Measurements from ENCODE around the gene EIF4B.

EIF4B gene

GRCh38 chr12:53047221-53048032 is 41.2 kb downstream of the EIF4B start:
- peak in 1 of 2 experiments; percentile 72 for DNase-seq

DNA sequence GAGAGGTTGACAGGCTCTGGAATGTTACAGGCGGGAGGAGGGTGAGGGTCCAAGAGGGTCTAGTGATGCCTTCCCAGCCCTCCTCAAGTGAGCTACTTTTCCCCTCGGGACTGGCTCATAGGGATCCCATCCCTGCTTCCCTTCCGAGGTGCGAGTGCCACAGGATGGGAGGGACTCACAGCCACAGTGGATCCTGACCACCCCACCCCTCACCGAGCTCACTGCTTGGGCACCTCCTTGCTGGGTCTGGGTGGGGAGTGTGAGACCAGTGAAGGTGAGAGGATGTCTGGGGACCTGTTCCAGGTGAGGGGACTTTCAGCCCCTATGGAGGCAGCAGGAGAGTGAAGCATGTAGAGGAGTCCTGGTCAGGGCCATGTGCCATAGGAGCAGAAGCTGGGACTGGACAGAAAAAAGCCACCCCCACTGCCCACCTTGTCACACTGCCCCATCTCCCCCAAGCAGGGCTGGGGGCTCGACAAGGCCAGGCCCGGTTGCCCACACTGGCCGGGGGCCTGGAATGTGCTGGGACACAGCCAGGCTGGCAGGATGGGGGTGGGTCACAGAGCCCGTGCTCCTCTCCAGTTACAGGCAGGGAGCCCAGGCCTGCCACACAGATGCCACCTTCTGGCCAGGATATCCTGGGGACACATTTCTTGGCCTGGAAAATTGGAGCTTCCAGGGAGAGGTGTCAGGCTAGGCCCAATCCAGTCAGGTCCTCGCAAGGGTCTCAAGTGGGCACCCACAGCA is 42.0 kb downstream of the EIF4B start:
- DNase-seq, result no peak

DNA sequence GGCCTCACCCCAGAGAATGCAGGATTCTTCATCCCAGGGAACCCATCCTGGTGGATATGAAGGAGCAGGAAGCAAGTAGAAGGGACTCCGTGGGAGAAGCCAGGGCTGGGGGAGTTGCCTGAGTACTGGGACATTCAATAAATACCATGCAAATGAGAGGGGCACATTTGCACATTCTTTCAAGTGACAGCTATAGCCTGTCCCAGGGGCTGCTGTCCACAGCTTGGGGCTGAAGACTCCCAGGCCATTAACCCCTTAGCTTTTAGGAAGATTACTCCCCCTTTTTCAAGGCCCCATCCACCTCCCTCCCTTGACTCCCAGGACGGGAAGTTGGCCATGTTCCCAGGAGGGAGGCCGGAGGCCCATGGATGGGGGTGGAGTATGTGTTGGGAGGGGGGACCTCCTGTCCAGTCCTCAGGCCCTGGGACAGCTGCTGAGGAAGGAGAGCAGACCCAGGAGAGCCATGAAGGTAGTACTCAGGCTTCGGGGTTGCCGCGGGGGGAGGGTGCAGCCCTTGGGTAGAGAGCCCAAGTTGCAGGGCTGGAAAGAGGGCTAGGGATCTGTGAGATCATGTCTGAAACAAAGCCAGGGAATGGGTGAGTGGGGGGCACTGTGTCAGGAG is 42.6 kb downstream of the EIF4B start:
- no peak for DNase-seq

- DNase-seq, result no peak
Observed at GRCh38 chr12:53049571-53050318, 43.5 kb downstream of the EIF4B start, which contains the start of gene TNS2. Gene TNS2 (plus strand): TSS chr12:53050065. CDS start chr12:53050186, 121 bp downstream.

GRCh38 chr12:53050426-53051057 is 44.3 kb downstream of the EIF4B start:
- no peak for DNase-seq

- no peak for DNase-seq
Observed at GRCh38 chr12:53051058-53051880, 45.0 kb downstream of the EIF4B start.

DNA sequence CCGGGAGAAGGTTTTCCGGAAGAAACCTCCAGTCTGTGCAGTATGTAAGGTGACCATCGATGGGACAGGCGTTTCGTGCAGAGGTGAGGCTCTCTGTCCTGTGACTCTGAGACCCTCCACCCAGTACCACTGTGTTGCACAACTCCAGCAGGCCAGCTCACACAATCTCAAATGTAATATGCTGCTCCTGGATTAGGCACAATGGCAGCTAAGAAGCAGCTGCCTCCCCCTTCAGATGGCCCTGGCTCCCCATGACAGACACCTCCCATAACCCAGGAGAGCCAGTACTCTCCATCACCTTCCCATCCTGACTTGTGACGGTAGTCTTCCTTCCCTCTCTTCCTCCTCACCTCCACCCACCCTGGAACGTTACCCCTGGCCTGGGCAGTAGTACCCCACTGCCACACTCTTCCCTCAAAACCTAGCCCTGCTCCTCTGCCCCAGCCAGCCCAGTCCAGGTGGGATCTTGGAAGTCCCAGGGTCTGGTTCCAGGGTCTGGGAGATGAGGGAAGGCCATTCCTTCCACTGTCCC is 45.7 kb downstream of the EIF4B start:
- no peak for DNase-seq

GRCh38 chr12:53052419-53053217 is 46.4 kb downstream of the EIF4B start:
- no peak for DNase-seq

- peak; percentile 66 to 75 for DNase-seq
Observed at GRCh38 chr12:53053218-53054111, 47.2 kb downstream of the EIF4B start.

DNA sequence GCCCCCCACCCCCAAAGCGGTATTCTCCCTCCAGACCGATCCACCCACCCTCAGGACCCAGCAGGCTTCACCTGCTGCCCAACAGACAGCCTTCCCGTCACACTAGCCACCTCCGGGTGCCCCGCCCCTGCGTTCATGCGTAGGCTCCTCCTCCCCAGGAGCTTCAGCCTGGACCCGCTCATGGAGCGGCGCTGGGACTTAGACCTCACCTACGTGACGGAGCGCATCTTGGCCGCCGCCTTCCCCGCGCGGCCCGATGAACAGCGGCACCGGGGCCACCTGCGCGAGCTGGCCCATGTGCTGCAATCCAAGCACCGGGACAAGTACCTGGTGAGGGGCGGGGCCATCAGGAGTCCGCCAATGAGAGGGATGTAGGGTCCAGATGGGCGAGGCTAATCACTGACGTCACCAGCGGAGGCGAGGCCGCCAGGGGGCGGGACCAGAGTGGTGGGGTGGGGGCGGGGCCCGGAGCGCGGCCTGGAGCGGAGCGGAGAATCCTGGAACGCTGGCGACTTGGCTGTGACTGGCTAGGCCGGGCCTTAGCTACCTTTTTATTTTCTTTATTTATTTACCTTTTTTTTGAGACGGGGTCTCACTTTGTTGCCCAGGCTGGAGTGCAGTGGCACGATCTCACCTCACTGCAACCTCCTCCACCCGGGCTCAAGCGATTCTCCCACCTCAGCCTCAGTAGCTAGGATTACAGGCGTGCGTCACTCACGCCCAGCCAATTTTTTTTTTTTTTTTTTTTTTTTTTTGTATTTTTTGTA is 48.0 kb downstream of the EIF4B start:
- peak; percentile 88 to 99 for DNase-seq

DNA sequence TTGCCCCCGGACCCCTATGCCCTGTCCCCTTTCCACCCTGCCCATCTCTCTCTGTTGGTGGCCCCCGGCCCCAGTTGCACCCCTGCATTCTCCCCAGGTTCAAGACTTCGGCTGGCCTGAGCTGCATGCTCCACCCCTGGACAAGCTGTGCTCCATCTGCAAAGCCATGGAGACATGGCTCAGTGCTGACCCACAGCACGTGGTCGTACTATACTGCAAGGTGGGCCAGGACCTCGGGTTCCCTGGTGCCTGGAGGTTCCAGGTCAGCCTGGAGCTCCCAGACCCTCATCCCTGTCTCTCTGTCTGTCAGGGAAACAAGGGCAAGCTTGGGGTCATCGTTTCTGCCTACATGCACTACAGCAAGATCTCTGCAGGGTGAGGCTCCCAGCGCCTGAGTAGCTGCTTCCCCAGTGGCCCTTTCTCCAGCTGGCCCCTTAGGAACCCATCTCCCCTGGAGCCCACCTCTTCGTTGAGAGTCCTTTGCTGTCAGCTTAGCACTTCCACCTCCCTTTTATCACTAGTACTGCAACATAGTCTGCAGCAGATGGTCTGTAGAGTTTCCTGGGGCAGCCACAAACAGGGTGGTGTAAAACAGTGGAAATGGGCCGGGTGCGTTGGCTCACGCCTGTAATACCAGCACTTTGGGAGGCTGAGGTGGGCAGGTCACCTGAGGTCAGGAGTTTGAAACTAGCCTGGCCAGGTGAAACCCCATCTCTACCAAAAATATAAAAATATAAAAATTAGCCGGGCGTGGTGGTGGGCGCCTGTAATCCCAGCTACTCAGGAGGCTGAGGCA is 49.4 kb downstream of the EIF4B start:
- DNase-seq, result no peak

DNA sequence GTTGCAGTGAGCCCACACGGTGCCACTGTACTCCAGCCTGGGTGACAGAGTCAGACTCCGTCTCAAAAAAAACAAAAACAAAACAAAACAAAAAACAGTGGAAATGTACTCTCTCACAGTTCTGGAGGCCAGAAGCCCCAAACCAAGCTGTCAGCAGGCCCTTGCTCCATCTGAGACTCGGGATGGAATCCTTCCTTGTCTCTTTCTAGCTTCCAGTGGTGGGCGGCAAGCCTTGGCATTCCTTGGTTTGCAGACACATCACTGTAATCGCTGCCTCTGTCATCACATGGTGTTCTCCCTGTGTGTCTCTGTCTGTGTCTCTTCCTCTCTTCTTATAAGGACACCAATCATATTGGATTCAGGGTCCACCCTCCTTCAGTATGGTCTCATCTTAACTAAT is 50.0 kb downstream of the EIF4B start:
- no peak for DNase-seq

DNA sequence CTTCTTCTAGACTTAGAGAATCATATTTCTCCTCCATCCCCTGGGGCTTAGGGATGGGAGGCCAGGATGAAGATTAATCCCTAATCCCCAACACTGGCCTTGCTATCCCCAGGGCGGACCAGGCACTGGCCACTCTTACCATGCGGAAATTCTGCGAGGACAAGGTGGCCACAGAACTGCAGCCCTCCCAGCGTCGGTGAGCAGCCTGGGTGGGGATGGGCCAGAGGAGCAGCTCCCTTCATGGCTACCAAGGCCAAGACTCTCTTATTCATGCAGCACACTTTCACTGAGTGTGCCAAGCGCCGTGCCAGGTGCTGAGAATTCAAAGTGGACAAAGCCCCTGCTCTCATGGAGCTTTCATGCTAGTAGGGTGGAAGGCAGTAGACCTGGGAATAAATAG is 50.6 kb downstream of the EIF4B start:
- DNase-seq, result no peak

DNA sequence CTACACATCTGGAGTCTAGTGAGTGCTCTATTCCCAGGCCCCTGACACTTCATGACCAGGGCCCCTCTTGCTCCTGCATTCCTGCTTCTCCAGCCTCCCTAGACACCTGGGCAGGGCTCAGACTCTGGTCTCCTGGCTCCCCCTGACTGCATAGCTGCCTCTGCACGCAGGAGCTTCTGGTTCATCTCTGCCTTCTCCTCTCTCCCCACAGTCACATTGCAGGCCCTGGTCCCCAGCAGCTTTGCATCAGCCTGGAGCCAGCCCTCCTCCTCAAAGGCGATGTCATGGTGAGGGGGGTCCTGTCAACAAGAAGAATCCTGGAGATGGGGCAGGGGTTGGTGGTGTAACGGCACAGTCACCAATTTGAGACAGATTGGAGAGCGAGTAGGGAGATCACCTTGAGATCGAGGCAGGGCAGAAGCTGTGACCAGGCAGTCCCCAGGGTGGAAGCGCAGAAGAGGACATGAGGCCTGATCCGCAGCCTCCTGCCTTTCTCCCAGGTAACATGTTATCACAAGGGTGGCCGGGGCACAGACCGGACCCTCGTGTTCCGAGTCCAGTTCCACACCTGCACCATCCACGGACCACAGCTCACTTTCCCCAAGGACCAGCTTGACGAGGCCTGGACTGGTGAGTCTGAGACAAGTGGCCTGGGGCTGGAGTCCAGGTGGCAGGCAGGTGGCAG is 51.7 kb downstream of the EIF4B start:
- no peak for DNase-seq

- no peak for DNase-seq
Observed at GRCh38 chr12:53058674-53059433, 52.6 kb downstream of the EIF4B start.

- no peak for DNase-seq
Observed at GRCh38 chr12:53059434-53060063, 53.3 kb downstream of the EIF4B start.

All from NCI-H187 (cell line).